ENCODE results near the gene SPRED2.

The SPRED2 gene

DNA sequence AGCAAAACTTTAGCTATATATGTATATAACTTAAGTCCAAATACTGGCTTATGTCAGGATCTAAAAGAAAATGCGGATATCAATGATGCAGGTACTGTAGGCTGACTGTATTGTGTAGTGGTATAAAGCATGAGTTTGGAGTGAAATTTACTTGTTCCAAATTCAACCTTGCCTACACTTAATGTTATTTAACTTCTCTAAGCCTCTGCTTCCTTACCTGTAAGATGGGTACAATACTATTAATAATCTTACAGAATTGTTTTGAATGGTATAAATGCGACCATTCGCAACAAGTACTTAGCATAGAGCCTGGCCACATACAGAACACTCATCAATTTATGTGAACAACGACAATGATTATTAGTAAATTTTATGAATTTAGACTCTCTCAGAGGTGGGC lies 62.4 kb downstream of the SPRED2 start:
- Histone ChIP-seq H3K9me3 (ENCODE audit: insufficient read depth, low read depth, low read length) (no peaks in the 10 kb centered on the region), H3K36me3 (ENCODE audit: insufficient read depth, low read depth, low read length) (no peaks in the 10 kb centered on the region), H3K27me3 (ENCODE audit: insufficient read depth, low read length) (no peaks in the 10 kb centered on the region), H3K27ac (ENCODE audit: low read length) (no peak overlapping the region), H3K4me3 (ENCODE audit: low read length) (no peak overlapping the region), H3K9ac (ENCODE audit: low read depth, low read length) (no peak overlapping the region), H3K4me1 (ENCODE audit: insufficient read depth, low read length) (peaks cover 20% of the 10 kb centered on the region; the same call in 1 of the 2 replicates)

DNA sequence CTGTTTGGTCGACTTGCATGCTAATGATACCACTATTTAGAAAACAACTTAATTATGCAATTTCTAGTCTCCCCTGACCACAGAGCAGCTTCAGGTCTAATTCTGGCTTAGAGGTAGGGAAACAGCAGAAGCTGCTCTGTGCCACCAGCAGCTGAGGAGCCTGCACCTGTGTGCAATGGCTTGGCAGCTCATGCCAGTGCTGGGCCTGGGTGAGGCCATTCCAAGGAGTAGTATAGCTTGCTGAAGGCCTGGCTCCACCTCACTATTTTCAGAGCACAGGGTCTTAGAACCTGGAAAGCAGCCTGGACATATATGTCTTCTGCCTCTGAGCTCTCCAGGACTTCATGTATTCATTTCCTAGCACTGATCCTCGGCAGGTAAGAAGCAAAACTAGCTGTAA lies 62.8 kb downstream of the SPRED2 start:
- H3K9me3 ChIP-seq (ENCODE audit: insufficient read depth, low read depth, low read length) = no peaks in the 10 kb centered on the region
- H3K9ac ChIP-seq (ENCODE audit: low read depth, low read length) = no peak overlapping the region
- no peaks in the 10 kb centered on the region for H3K36me3 ChIP-seq (ENCODE audit: insufficient read depth, low read depth, low read length)
- H3K4me3 ChIP-seq (ENCODE audit: low read length) = no peak overlapping the region
- no peak overlapping the region for H3K27ac ChIP-seq (ENCODE audit: low read length)
- H3K27me3 ChIP-seq (ENCODE audit: insufficient read depth, low read length) = no peaks in the 10 kb centered on the region
- peaks cover 20% of the 10 kb centered on the region; the same call in 1 of the 2 replicates for H3K4me1 ChIP-seq (ENCODE audit: insufficient read depth, low read length)

DNA sequence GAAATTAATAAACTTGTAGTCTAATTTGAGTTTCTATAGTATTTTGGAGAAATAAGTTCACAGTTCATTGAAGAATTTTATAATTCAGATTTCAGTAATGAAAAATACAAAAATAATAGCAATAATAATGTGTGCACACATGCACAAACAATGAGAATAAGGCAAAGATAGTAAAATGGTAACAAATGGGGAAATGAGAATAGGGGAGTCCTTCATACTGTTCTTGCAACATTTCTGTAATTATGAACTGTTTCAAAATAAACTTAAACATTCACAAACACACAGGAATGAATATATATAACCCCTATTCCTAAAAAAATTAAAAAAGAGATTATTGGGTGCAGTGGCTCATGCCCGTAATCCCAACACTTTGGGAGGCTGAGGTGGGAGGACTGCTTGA lies 63.9 kb downstream of the SPRED2 start:
- Histone ChIP-seq H3K9ac (ENCODE audit: low read depth, low read length) (no peak overlapping the region), H3K36me3 (ENCODE audit: insufficient read depth, low read depth, low read length) (no peaks in the 10 kb centered on the region), H3K27me3 (ENCODE audit: insufficient read depth, low read length) (no peaks in the 10 kb centered on the region), H3K9me3 (ENCODE audit: insufficient read depth, low read depth, low read length) (no peaks in the 10 kb centered on the region), H3K27ac (ENCODE audit: low read length) (no peak overlapping the region), H3K4me3 (ENCODE audit: low read length) (no peak overlapping the region), H3K4me1 (ENCODE audit: insufficient read depth, low read length) (peaks cover 20% of the 10 kb centered on the region; the same call in 1 of the 2 replicates)

DNA sequence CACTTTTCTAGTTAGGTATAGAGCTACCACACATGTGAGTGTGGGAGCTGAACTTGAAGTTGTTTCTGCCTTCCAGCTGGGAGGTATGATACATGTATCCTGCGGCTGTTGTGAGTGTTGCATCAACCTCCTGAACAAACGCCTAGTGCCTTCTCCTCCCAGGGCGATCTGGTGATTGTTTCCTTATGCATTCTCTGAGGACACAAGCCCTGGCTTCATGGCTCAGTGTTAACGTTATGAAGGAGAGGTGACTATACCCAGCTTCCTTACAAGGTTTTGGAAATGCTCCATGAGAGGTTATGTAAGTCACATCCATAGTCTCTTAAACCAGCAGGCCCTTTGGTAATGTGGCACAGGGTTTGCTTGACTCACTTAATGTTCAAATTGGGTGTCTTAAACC lies 64.9 kb downstream of the SPRED2 start:
- Histone ChIP-seq H3K9me3 (ENCODE audit: insufficient read depth, low read depth, low read length) (no peaks in the 10 kb centered on the region), H3K4me1 (ENCODE audit: insufficient read depth, low read length) (peaks cover 20% of the 10 kb centered on the region; the same call in 1 of the 2 replicates), H3K27ac (ENCODE audit: low read length) (no peak overlapping the region), H3K36me3 (ENCODE audit: insufficient read depth, low read depth, low read length) (no peaks in the 10 kb centered on the region), H3K27me3 (ENCODE audit: insufficient read depth, low read length) (no peaks in the 10 kb centered on the region), H3K4me3 (ENCODE audit: low read length) (no peak overlapping the region), H3K9ac (ENCODE audit: low read depth, low read length) (no peak overlapping the region; the same call in 1 of the 2 replicates)

DNA sequence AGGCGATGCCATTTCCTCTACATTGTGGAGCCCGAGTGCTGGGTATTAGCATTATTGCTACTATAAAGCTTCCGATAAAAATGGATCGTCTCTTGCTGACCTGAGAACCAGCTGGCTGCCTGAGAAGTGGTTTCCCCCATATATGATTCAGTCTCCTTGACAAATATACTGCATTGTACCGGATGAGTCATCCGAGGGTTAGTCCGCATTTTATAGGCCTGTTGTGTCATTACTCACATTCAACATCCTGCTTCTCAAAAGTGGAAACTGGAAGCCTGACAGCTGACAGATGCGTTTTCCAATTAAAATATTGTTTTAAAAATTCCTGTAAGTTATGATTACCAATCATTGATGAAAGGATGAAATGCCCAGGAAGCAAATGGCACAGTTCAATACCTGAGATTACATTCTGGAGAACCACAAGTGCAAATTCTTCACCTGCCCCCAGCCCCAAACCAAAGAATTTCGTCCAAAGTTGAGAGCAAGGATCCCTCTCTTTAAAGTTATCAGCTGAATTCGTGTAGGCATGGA lies 65.7 kb downstream of the SPRED2 start:
- no peaks in the 10 kb centered on the region for H3K9me3 ChIP-seq (ENCODE audit: insufficient read depth, low read depth, low read length)
- no peaks in the 10 kb centered on the region for H3K27me3 ChIP-seq (ENCODE audit: insufficient read depth, low read length)
- H3K4me3 ChIP-seq (ENCODE audit: low read length) = no peak overlapping the region
- no peak overlapping the region for H3K9ac ChIP-seq (ENCODE audit: low read depth, low read length)
- H3K4me1 ChIP-seq (ENCODE audit: insufficient read depth, low read length) = peaks cover 16% of the 10 kb centered on the region; the same call in 1 of the 2 replicates
- H3K27ac ChIP-seq (ENCODE audit: low read length) = no peak overlapping the region
- no peaks in the 10 kb centered on the region for H3K36me3 ChIP-seq (ENCODE audit: insufficient read depth, low read depth, low read length)

DNA sequence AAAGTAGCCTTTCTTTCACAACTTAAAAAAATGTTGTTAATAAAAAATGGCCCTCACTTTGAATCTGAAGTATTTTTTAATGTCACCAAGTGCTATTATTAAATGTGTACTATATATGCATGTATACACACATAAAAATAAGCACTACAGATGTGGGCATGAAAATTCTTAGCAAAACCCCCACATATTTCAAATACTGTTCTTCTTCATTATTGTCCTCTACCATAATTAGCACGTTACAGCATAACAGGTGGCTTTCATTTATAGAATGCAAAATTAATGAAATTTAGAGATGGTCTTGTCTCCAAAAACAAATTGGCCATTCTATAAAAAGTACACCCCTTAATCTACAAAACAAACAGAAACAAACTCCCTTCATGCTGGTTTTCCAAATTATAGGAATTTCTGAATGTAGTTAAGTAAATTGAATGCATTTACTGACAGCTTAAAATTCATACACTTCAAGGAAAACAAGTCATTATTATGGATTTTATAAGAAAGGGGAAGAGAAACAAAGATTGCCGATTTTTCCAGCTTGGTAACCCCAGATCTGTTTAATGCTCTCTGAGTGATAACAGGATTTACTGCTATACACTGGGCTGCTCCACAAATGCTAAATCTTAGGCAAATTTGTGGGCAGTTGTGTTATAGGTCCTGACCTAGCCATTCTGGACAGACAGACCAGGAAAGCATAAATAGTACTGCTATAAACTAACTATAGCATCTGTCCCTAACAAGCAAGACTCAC lies 67.2 kb downstream of the SPRED2 start:
- Histone ChIP-seq H3K36me3 (ENCODE audit: insufficient read depth, low read depth, low read length) (no peaks in the 10 kb centered on the region), H3K27me3 (ENCODE audit: insufficient read depth, low read length) (no peaks in the 10 kb centered on the region), H3K4me1 (ENCODE audit: insufficient read depth, low read length) (peaks cover 11% of the 10 kb centered on the region; the same call in 1 of the 2 replicates), H3K27ac (ENCODE audit: low read length) (no peak overlapping the region), H3K9me3 (ENCODE audit: insufficient read depth, low read depth, low read length) (no peaks in the 10 kb centered on the region), H3K4me3 (ENCODE audit: low read length) (no peak overlapping the region), H3K9ac (ENCODE audit: low read depth, low read length) (no peak overlapping the region)

DNA sequence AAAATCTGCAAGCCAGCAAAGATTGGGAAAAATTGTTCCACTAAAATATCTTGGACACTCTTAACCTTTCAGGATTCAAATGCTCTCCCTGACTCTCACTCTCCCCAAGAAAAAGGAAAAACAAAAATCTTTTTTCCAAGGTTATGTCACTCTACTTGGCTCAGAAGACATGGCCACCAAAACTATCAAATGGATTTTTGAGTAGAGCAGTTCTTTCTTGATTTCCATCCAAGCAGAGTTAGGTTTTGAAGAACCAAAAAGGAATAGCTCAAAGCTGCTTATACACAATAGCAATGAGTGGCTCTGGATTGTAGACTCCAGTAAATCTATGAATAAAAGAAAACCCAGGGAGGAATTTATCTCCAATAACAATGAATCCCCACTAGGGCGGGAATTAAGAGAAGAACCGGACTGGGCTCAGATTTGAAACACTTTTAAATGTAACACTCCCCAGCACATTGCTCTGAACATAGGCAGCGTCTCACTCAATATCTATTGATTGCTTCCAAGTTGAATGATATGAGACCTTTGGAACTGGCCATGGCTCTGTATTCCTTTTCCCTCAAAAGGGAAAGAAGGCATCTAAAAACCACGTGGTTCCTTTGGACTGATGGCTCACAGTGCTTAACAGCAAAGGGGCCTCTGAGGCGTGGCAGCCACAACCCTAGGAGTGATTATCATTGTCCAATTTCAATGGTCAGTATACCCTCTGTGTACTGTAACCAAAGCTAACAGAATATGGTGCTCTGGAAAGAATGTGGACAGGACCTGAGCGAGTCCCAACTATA lies 68.3 kb downstream of the SPRED2 start:
- peaks cover 15% of the 10 kb centered on the region; the same call in 1 of the 2 replicates for H3K4me1 ChIP-seq (ENCODE audit: insufficient read depth, low read length)

DNA sequence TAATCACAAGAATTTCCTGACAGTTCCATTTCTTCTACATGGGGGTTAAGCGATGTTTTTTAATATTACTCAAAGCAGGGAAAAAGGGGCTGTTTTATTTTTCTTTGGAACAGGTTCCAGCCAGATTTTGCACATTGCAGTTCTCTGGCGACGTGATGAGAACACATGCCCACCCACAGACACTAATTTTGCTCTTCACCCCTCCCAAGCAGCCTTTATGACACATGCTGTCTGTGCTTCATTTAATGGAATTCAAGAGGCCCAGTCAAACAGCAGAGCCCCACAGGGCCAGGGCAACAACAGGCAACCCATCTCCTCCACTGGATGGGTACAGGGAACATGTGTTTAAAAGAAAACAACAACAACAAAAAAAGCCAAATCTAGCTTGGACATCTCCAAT lies 70.8 kb downstream of the SPRED2 start:
- H3K36me3 ChIP-seq (ENCODE audit: insufficient read depth, low read depth, low read length) = no peaks in the 10 kb centered on the region
- peaks cover 28% of the 10 kb centered on the region for H3K4me1 ChIP-seq (ENCODE audit: insufficient read depth, low read length)
- no peaks in the 10 kb centered on the region for H3K9me3 ChIP-seq (ENCODE audit: insufficient read depth, low read depth, low read length)
- no peak overlapping the region for H3K9ac ChIP-seq (ENCODE audit: low read depth, low read length)
- no peak overlapping the region for H3K4me3 ChIP-seq (ENCODE audit: low read length)
- no peak overlapping the region for H3K27ac ChIP-seq (ENCODE audit: low read length)
- no peaks in the 10 kb centered on the region for H3K27me3 ChIP-seq (ENCODE audit: insufficient read depth, low read length)

More for the DNA sequence above, 68.3 kb downstream of the SPRED2 start:
- Histone ChIP-seq H3K36me3 (ENCODE audit: insufficient read depth, low read depth, low read length) (no peaks in the 10 kb centered on the region), H3K27me3 (ENCODE audit: insufficient read depth, low read length) (no peaks in the 10 kb centered on the region), H3K9me3 (ENCODE audit: insufficient read depth, low read depth, low read length) (no peaks in the 10 kb centered on the region), H3K9ac (ENCODE audit: low read depth, low read length) (no peak overlapping the region), H3K27ac (ENCODE audit: low read length) (no peak overlapping the region), H3K4me3 (ENCODE audit: low read length) (no peak overlapping the region)

DNA sequence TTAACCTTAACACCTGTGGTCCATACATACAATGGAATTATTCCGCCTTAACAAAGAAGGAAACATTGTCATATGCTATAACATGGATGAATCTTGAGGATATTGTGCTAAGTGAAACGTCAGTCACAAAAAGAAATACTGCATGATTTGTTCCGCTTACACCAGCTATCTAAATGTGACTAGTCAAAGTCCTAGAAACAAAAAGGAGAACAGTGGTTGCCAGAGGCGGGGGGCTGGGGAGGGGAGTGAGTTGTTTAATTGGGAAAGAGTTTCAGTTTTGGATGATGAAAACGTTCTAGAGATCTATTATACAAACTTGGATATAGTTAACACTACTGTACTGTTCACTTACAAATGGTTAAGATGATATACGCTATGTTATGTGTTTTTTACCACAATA lies 72.0 kb downstream of the SPRED2 start:
- Histone ChIP-seq H3K36me3 (ENCODE audit: insufficient read depth, low read depth, low read length) (no peaks in the 10 kb centered on the region), H3K4me1 (ENCODE audit: insufficient read depth, low read length) (peaks cover 20% of the 10 kb centered on the region)

DNA sequence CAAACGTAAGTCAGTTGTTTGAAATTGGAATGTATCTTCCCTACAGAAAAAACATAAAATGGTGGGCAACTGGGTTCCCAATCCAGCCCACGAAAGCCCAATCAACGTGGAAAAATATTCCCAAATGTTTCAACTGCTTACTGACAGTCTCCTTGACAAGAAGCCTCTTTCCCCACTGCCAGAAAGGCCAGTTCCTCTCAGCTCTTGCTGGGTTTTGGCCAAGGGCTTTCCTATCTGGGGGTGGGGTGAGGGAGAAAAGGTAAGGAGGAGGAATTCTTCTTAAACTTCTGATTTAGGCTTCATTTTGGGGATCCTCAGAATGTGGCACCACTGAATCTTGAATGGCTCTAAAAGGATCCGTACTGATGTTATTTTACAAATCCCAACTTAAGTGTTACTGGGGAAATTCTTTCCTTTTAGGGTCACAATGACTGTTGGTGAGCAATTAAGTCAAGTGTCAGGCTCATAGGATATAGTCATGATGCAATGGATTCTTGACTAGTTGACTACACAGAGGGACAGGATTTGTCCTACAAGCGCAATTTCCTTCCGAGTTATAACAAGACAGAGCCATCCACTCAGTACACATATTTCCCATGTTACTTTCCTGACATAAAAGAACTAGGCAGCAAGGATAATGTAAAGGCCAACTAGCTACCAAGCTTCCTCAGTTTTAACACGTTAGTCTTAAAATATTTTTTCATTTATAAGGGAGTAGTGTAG lies 73.6 kb downstream of the SPRED2 start:
- H3K27ac ChIP-seq (ENCODE audit: low read length) = no peak overlapping the region

More for the DNA sequence above, 72.0 kb downstream of the SPRED2 start:
- Histone ChIP-seq H3K9me3 (ENCODE audit: insufficient read depth, low read depth, low read length) (no peaks in the 10 kb centered on the region), H3K4me3 (ENCODE audit: low read length) (no peak overlapping the region), H3K27ac (ENCODE audit: low read length) (no peak overlapping the region), H3K27me3 (ENCODE audit: insufficient read depth, low read length) (no peaks in the 10 kb centered on the region), H3K9ac (ENCODE audit: low read depth, low read length) (no peak overlapping the region)

DNA sequence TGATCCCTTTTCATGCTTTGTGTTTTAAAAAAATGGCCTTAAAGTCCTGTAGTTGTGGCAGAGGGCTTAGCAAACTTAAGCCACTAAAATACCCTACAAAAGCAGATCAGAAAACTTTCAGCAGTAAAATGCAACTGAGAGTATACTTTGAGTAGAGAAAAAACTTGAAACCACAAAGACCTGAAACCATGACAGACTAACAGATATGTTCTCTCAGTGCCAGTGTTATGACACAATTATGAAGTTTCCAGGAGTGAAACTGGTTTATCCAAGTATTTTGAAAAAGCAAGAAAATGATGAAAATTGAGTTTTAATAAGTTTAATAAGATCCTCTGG lies 74.5 kb downstream of the SPRED2 start:
- no peaks in the 10 kb centered on the region for H3K27me3 ChIP-seq (ENCODE audit: insufficient read depth, low read length)
- H3K27ac ChIP-seq (ENCODE audit: low read length) = no peak overlapping the region
- no peaks in the 10 kb centered on the region for H3K36me3 ChIP-seq (ENCODE audit: insufficient read depth, low read depth, low read length)
- no peak overlapping the region for H3K4me3 ChIP-seq (ENCODE audit: low read length)
- H3K9me3 ChIP-seq (ENCODE audit: insufficient read depth, low read depth, low read length) = no peaks in the 10 kb centered on the region
- peaks cover 17% of the 10 kb centered on the region for H3K4me1 ChIP-seq (ENCODE audit: insufficient read depth, low read length)
- no peak overlapping the region for H3K9ac ChIP-seq (ENCODE audit: low read depth, low read length)

More for the DNA sequence above, 73.6 kb downstream of the SPRED2 start:
- Histone ChIP-seq H3K4me3 (ENCODE audit: low read length) (no peak overlapping the region), H3K9ac (ENCODE audit: low read depth, low read length) (no peak overlapping the region), H3K9me3 (ENCODE audit: insufficient read depth, low read depth, low read length) (no peaks in the 10 kb centered on the region), H3K36me3 (ENCODE audit: insufficient read depth, low read depth, low read length) (no peaks in the 10 kb centered on the region), H3K4me1 (ENCODE audit: insufficient read depth, low read length) (peaks cover 17% of the 10 kb centered on the region), H3K27me3 (ENCODE audit: insufficient read depth, low read length) (no peaks in the 10 kb centered on the region)

All from iPS-20b (cell line).